ENCODE data around the gene DICER1.

Gene DICER1

GRCh38 chr14:95043732-95044462 lies 113.4 kb downstream of the DICER1 start:
- Mint-ChIP-seq H3K4me1 (no peaks in the 10 kb centered on the region), H3K4me3 (no peak overlapping the region), H3K9me3 (no peaks in the 10 kb centered on the region), H3K27ac (no peak overlapping the region), H3K27me3 (peaks cover 21% of the 10 kb centered on the region)
- no peak for ATAC-seq
- DNase-seq: no peak

- no peak for ATAC-seq
- Mint-ChIP-seq H3K4me1 (no peaks in the 10 kb centered on the region), H3K27ac (no peak overlapping the region), H3K27me3 (peaks cover 20% of the 10 kb centered on the region), H3K4me3 (no peak overlapping the region), H3K9me3 (no peaks in the 10 kb centered on the region)
- no peak for DNase-seq
These were observed 114.0 kb downstream of the DICER1 start for GRCh38 chr14:95043314-95043713.

GRCh38 chr14:95041477-95042020 lies 115.8 kb downstream of the DICER1 start:
- Mint-ChIP-seq H3K4me1 (no peaks in the 10 kb centered on the region), H3K27me3 (peaks cover 24% of the 10 kb centered on the region), H3K4me3 (no peak overlapping the region), H3K27ac (peak overlapping the region in 1 of 2 donors; percentile 16), H3K9me3 (no peaks in the 10 kb centered on the region)
- DNase-seq (no peak), ATAC-seq (no peak)

- H3K27me3 Mint-ChIP-seq: peaks cover 24% of the 10 kb centered on the region
- DNase-seq: no peak
- ATAC-seq: no peak
- no peak overlapping the region for H3K4me3 Mint-ChIP-seq
- no peaks in the 10 kb centered on the region for H3K9me3 Mint-ChIP-seq
- H3K4me1 Mint-ChIP-seq: no peaks in the 10 kb centered on the region
- peak overlapping the region in 1 of 2 donors; percentile 16 for H3K27ac Mint-ChIP-seq
These were observed 116.4 kb downstream of the DICER1 start for GRCh38 chr14:95040708-95041476.

- H3K4me3 Mint-ChIP-seq: no peak overlapping the region
- DNase-seq (no peak), ATAC-seq (no peak)
- no peak overlapping the region for H3K27ac Mint-ChIP-seq
- no peaks in the 10 kb centered on the region for H3K9me3 Mint-ChIP-seq
- peaks cover 21% of the 10 kb centered on the region for H3K27me3 Mint-ChIP-seq
- no peaks in the 10 kb centered on the region for H3K4me1 Mint-ChIP-seq
These were observed 117.4 kb downstream of the DICER1 start for GRCh38 chr14:95039993-95040348.

- no peak for ATAC-seq
- no peaks in the 10 kb centered on the region for H3K4me1 Mint-ChIP-seq
- H3K4me3 Mint-ChIP-seq: no peak overlapping the region
- H3K9me3 Mint-ChIP-seq: no peaks in the 10 kb centered on the region
- H3K27ac Mint-ChIP-seq: no peak overlapping the region
- peaks cover 15% of the 10 kb centered on the region for H3K27me3 Mint-ChIP-seq
- DNase-seq: no peak
These were observed 117.9 kb downstream of the DICER1 start for GRCh38 chr14:95039259-95039992.

GRCh38 chr14:95038521-95039250 lies 118.6 kb downstream of the DICER1 start:
- no peak overlapping the region for H3K27ac Mint-ChIP-seq
- no peak for ATAC-seq
- no peak overlapping the region for H3K4me3 Mint-ChIP-seq
- H3K27me3 Mint-ChIP-seq: peaks cover 11% of the 10 kb centered on the region
- H3K4me1 Mint-ChIP-seq: no peaks in the 10 kb centered on the region
- peaks cover 0 to 6% of the 10 kb centered on the region in 2 donors for H3K9me3 Mint-ChIP-seq
- no peak for DNase-seq

- Mint-ChIP-seq H3K4me1 (no peaks in the 10 kb centered on the region), H3K4me3 (no peak overlapping the region), H3K27me3 (peaks cover 11% of the 10 kb centered on the region), H3K27ac (no peak overlapping the region), H3K9me3 (peaks cover 3 to 9% of the 10 kb centered on the region in 2 donors)
- ATAC-seq (no peak), DNase-seq (no peak)
These were observed 120.1 kb downstream of the DICER1 start for GRCh38 chr14:95037273-95037672.
